Choroid plexus epithelial cell (primary cell): ENCODE data around the gene CDH4.

Source experiments
- DNase-seq: peaks from one replicate; pipeline ENCODE4 v3.0.0-alpha.2; 2010; ENCODE audit warnings: low read depth
- H3K4me3 ChIP-seq: 2 replicates; pipeline ENCODE4 v1.5.1; 2011; ENCODE audit warnings: low read depth, mild to moderate bottlenecking, control low read depth, low read length, moderate library complexity
- TF ChIP-seq, protein P1 (sequence below): conservative IDR thresholded peaks from 2 replicates; pipeline ENCODE4 v1.5.1; 2011; ENCODE audit warnings: low read depth, mild to moderate bottlenecking, control low read depth, inconsistent platforms, low read length, moderate library complexity

Gene CDH4

DNA sequence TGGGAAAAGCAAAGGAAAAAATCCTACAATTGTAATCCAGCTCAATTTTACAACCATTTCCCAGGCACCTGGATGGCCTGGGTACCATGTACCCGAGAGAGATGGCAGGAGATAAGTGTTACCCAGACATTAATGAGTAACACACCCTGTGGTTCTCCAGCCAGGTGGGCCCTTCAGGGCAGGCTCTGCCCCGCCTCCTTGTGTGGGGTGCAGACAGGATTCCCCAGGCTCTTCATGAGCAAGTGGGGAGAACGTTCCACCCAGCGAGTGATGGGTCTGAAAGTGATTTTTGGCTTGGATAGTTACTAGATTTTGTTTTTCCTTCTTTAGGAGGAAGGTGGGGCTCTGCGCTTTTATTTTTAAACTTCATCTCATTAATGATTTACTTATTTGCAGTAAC is 569.7 kb downstream of the CDH4 start:
- no peak for DNase-seq
- TF ChIP-seq, protein P1, sequence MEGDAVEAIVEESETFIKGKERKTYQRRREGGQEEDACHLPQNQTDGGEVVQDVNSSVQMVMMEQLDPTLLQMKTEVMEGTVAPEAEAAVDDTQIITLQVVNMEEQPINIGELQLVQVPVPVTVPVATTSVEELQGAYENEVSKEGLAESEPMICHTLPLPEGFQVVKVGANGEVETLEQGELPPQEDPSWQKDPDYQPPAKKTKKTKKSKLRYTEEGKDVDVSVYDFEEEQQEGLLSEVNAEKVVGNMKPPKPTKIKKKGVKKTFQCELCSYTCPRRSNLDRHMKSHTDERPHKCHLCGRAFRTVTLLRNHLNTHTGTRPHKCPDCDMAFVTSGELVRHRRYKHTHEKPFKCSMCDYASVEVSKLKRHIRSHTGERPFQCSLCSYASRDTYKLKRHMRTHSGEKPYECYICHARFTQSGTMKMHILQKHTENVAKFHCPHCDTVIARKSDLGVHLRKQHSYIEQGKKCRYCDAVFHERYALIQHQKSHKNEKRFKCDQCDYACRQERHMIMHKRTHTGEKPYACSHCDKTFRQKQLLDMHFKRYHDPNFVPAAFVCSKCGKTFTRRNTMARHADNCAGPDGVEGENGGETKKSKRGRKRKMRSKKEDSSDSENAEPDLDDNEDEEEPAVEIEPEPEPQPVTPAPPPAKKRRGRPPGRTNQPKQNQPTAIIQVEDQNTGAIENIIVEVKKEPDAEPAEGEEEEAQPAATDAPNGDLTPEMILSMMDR, result no peak

DNA sequence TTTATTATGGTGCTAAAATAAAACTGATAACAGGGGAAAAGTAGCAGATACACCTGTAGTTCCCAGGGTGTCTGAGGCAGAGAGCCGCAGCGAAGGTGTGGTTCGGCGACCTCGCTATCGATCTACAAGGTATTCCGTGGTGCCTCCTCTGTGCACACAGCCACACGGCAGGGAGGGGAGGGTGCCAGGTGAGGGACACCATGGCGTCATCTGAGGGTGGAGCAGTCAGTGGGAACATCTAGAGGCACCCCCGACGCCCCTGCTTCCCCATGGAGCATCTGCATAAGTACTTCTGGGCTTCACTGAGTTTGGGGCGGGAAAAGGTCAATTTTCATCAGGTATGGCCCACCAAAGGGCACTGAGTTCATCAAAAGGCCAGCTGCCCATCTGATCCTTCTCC is 570.3 kb downstream of the CDH4 start:
- TF ChIP-seq, protein P1, result no peak
- H3K4me3 ChIP-seq, result no peak overlapping the region
- no peak for DNase-seq

More for the DNA sequence above, 569.7 kb downstream of the CDH4 start:
- H3K4me3 ChIP-seq, result no peak overlapping the region

DNA sequence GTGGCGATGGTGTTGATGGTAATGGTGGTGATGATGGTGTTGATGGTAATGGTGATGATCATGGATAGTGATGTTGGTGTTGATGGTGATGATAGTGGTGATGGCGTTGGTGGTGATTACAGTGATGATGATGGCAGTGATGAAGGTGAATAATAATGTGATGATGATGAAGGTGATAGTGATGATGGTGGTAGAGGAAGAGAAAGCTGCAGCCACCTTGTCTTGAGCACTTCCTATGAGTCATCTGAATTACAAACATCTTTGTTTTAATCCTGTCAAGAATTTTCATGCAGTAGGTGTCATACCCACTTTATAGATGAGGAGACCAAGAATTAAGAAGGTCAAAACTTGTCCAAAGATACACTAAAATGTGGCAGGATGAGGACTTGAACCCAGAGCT is 571.2 kb downstream of the CDH4 start:
- TF ChIP-seq, protein P1, result no peak
- DNase-seq, result no peak
- H3K4me3 ChIP-seq, result no peak overlapping the region

DNA sequence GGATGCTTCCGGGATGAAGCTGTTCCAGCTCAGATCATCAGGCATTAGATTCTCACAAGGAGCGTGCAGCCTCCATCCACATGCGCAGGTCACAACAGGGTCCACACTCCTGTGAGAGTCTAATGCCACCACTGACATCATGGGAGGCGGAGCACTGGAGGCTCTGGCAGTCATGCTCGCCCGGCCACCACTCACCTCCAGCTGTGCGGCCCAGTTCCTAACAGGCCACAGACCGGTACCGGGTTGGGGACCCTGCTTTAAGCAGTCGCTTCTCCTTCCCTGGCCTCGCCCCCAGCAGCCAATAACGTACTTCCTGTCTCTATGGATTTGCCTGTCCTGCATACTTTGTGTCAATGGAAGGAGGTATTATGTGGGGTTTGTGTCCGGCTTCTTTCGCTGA is 576.8 kb downstream of the CDH4 start:
- TF ChIP-seq, protein P1, result no peak
- no peak for DNase-seq
- no peak overlapping the region for H3K4me3 ChIP-seq

DNA sequence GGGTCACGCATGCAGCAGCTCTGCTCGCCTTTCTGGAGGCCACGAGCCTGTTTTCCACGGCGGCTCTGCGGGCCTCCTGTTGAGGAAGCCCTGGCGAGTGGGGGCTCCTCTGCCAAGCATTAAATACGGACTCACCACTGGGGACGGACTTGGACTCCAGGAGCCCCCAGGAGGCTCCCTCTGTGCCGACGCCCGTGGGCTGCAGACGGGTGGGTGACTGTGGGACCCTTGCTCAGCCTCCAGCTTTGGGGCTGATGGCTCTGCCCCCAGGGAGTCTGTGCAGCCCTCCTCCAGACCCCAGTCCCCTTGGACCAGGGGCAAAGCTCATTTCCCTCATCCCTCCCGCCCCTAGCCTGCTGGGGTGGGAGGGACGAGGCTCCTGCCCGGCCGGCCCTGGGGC is 577.5 kb downstream of the CDH4 start:
- no peak for DNase-seq
- TF ChIP-seq, protein P1, result no peak
- no peak overlapping the region for H3K4me3 ChIP-seq

DNA sequence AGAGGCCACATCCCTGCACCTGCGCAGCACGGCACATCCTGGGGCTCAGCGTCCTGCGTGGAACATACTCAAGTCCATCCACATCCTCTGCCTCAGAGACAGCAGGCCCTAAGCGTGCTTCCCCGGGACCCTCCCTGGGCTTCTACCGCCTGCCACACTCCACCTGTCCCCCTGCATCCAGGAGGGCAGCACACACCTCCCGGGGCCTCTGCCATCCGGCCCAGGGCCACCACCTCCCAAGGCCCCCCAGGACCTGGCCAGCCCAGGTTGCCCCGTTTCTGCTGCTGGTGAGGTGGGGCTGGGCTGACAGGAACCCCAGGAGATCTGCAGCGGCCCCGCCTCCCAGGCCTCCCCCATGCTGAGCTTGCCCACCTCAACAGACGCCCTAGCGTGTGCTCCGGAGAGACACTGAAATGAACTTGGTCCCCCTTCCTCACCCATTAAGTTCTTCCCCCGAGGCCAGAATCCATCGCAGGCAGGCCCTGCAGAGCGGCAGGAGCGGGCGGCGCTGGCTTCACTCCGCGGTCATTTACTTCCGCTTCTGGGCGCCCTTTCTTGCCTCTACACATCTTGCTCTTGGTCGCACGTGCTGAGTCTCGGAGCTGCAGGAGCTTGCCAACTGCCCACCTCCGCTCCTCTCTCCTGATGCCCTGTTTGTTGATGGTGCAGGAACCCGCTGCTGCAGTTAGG is 578.3 kb downstream of the CDH4 start:
- DNase-seq, result no peak
- TF ChIP-seq, protein P1, result no peak
- H3K4me3 ChIP-seq, result no peak overlapping the region

DNA sequence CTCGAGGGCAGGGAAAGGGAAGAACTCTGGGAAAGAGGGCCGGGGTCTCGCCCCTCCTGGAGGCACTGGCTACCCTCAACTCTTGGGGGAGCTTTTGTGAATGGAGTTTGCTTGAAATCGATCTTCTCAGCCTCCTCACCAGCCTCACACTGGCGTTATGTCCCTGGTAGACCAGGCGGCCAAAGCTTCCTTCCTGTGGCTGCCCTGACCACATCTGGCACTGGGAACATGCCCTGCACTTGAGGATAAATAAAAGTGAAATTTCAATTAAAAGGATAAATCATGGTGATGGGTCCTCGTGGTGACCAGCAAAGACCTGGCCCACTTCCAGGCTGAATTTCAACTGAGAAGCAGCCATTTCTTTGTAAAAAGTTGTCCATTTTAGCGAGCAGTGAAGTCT is 578.9 kb downstream of the CDH4 start:
- TF ChIP-seq, protein P1, result no peak
- no peak overlapping the region for H3K4me3 ChIP-seq
- DNase-seq, result no peak
